ENCODE results near the gene SHROOM3. TPM values are rescaled to one million over a fixed set of nuclear protein-coding genes. Genes with fewer than 3 reads are reported as not detected.

The SHROOM3 gene
- 11.0 to 16.6 TPM (median 14.6 TPM) in 5 replicates for total RNA-seq (2022; extraction: Qiagen RNA extraction)

DNA sequence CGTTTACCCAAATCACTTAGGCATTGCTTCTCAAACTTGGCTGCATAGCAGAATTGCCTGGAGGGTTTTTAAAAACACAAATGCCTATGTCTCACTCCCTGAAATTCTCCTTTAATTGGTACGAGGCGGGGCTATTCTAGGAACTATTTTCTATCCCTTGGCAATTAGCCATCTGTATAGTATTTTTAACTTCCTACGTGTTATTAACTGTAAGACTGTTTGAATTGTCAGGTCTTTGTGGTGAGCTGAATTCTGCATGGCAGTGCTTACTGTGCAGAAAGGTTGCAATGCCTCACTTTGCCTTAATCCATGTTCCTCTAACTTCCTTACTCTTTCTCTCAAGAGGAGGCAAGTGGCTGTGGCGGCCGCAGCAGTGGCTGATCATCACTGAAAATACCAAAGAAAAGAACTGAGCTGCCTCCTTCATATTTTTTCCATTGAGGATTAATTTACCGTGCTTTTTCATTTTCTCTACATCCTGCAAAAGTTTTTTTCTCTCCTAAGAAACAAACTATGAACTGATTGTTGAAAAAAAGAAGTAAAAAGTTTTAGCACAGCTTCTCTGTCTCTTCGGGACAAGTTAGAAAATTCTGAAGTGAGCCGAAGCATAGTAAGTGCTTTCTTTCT, at the start of gene SHROOM3:
Gene SHROOM3 (plus strand): TSS at position 329 of the 627 bp plus-strand sequence. CDS start 824 bp downstream, outside the sequence.

DNA sequence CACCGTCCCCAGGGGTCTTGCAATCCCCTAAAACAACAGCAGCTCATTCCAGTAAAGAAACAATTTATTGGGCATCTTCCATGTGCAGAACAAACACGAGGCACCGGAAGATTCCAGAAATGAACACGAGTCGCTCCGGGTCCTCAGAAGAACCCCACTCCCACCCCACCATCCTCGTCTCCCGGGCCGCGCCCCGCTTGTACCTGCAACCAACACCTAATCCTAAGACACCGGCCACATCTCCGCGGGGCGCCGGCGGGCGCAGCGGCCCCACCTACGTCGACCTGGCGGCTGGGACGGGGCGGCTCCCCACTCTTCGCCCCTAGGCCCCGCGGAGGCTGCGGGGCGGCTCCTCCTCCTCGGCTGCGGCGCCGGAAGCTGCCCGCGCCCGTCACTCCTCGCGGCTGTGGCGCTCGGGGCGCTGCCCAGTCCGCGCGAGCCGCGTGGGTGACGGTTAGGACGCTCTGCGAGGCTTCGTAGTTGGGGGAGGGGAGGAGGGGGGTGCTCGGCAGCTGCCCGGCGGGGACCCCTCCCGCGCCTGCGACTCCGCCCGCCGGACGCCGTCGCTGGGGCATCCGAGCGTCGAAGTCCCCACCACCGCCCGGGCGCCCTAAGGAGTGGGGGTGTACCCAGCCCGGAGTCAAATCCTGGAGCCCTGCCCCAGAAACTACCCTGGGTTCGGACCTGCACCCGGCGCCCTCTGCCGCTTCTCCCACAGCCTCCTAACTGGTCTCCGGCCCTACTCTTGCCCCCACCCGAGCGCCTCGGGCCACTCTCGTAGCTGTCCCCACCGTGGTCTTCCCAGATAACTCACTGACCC, 14.1 kb upstream of the SHROOM3 start, which contains the start of gene CCDC158:
Gene CCDC158 (minus strand): TSS at position 380 of the 820 bp plus-strand sequence. CDS start 17,934 bp downstream, outside the sequence.

Other genes starting within 250 kb of the SHROOM3 start
- gene SCARB2, start 221.4 kb upstream of the SHROOM3 start, total RNA-seq (2022; extraction: Qiagen RNA extraction) = 43.5 to 60.2 TPM (median 53.8 TPM) in 5 replicates
- 0.27 to 0.37 TPM (median 0.33 TPM) in 4 of 5 replicates, not detected in the other for gene FAM47E, start 183.5 kb upstream of the SHROOM3 start, total RNA-seq (2022; extraction: Qiagen RNA extraction)
- 9.2 to 13.6 TPM (median 12.3 TPM) in 5 replicates for gene STBD1, start 128.5 kb upstream of the SHROOM3 start, total RNA-seq (2022; extraction: Qiagen RNA extraction)
- gene CCDC158, start 14.1 kb upstream of the SHROOM3 start, total RNA-seq (2022; extraction: Qiagen RNA extraction) = 0.03 TPM in 1 of 5 replicates, not detected in the others

Data from A549 treated with Hydrocortisone at 1 μM for 4 hours (cell line).